GM19351 (cell line): ENCODE results near the gene OSBPL5.

Experiments
- ATAC-seq: cut with Tn5 transposase; IDR thresholded peaks from one replicate; pipeline ENCODE4 v1.9.1; 2021; ENCODE audit warnings: mild to moderate bottlenecking, moderate library complexity; ENCODE audit not compliant: unreplicated experiment

OSBPL5 gene, protein sequence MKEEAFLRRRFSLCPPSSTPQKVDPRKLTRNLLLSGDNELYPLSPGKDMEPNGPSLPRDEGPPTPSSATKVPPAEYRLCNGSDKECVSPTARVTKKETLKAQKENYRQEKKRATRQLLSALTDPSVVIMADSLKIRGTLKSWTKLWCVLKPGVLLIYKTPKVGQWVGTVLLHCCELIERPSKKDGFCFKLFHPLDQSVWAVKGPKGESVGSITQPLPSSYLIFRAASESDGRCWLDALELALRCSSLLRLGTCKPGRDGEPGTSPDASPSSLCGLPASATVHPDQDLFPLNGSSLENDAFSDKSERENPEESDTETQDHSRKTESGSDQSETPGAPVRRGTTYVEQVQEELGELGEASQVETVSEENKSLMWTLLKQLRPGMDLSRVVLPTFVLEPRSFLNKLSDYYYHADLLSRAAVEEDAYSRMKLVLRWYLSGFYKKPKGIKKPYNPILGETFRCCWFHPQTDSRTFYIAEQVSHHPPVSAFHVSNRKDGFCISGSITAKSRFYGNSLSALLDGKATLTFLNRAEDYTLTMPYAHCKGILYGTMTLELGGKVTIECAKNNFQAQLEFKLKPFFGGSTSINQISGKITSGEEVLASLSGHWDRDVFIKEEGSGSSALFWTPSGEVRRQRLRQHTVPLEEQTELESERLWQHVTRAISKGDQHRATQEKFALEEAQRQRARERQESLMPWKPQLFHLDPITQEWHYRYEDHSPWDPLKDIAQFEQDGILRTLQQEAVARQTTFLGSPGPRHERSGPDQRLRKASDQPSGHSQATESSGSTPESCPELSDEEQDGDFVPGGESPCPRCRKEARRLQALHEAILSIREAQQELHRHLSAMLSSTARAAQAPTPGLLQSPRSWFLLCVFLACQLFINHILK

DNA sequence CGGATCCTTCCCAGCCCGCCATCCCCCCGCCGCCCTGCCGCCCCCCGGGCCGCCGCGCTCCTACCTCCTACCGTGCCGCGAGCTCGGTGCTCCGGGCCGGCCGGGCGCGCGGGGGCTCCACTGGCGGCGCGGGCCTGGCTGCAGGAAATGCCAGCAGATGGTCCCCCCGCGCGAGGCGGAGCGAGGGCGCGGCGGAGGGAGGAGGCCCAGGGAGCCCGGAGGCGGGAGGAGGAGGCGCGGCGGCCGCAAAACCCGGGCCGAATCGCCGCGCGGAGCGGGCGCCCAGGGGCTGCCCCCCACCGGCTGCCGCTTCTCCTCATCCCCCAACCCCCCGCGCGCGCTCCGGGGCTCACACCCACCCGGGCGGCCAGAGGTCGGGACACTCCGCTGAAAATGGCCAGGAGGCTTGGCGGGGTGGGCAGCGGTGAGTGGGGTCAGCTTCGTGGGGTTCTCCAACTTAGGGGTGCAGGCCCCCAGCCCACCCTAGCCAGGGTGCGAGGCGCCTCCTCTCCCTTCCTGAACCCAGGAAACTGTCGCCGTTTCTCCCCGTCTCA, at the start of gene OSBPL5:
Gene OSBPL5, minus strand, starts transcription at position 159 of the 554 bp plus-strand sequence. CDS start 36,162 bp downstream, outside the sequence.
- ATAC-seq = no peak

DNA sequence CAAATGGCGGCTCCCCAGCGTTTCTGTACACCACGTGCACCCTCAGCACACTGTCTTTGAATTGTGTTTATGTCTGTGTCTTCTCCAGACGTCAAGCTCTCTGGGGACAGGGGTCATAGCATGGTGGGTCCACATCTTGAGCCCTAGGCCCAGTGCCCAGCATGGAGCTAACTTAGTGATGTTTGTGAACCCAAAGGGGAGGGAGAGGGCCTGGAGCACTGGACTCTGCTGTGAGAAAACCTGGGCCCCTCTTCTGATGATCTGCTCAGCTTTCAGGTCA, 49.2 kb upstream of the OSBPL5 start:
- no peak for ATAC-seq

DNA sequence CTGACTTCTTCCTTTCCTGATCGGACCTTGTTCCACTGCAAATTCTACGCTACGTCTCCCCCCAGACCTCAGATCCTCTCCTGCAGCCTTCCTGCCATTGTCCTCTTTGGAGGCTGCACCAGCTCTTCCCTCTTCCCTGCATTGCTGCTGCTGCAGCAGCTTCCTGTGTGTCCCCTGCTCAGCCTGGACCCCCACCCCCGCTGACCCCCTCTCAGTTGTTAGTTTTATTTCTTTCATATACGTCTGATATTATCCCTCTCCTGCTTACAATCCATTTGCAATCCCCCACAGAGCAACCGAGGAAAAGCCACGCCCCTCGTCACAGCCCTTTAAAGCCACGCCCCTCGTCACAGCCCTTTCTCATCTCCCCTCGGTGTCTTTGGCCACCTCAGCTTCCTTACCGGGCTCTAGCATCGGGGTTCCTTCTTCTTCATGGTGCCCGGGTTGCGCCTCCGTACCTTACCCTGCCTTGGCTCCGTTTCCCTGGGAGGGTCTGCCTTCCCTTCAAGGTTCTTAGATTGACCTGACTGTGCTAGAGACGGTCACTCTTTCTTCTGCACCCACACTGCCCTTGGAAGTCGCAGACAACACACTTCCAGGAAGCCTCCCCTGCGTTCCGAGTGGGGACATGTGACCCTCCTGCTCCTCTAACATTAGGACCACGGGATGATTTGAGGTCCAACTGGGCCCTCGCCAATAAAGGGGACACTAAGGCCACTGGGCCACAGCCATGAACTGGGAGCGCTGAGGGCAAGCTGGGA, 48.7 kb upstream of the OSBPL5 start:
- no peak for ATAC-seq

DNA sequence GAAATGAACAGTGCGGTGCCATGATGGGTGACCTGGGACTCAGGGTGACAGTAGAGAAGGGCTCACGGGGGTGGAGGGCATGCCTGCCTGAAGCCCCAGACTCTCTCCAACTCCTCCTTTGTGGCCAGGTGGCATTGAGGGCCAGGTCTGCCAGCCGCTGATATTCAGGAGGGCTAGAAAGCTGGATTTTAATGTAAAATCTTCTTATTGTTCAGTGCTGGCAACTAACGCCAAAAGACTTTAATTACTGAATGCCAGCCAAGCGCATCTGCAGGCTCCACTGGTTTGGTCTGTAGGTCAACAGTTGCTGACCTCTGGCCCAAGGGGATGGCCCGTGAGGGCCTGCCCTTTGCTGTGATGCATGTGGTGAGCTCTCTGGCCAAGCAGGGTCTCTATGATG, 43.2 kb upstream of the OSBPL5 start:
- ATAC-seq = no peak

DNA sequence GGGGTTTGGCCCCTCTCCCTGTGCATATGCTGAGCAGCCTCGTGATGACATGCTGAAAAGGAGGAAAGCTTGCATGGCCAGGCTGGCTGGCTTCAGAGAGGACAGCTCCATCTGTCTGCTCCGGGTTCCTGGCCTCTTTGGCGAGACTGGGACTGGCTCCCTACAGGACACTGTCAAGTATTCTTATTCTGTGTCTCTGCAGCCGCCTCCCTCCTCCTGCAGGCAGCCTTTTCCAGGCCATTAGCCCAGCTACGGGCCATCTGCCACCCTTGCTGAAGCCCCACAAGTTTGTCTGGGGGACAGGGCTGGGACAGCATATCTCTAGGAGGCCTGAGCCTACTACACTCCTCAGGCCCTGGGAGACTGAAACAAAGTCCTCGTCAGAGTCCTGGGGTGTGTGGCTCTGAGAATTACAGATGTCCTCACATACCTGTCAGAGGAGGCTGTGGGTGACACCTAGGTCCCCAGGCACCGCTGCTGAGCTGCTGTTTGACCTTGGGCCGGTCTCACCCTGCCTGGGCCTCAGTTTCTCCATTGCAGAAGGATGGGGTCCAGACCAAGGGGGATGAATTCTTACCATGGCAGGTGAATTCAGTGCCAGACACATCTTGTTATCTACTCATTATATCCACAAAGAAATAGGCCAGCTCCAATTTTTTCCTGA, 42.5 kb upstream of the OSBPL5 start:
- no peak for ATAC-seq

DNA sequence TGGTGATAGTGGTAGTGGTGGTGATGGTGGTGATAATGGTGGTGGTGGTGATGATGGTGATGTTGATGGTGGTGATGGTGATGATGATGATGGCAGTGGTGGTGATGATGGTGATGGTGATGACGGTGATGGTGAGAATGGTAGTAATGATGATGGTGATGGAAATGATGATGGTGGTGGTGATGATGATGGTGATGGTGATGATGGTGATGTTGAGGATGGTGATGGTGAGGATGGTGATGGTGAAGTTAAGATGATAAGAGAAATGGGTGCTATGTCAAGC, 41.8 kb upstream of the OSBPL5 start:
- no peak for ATAC-seq

DNA sequence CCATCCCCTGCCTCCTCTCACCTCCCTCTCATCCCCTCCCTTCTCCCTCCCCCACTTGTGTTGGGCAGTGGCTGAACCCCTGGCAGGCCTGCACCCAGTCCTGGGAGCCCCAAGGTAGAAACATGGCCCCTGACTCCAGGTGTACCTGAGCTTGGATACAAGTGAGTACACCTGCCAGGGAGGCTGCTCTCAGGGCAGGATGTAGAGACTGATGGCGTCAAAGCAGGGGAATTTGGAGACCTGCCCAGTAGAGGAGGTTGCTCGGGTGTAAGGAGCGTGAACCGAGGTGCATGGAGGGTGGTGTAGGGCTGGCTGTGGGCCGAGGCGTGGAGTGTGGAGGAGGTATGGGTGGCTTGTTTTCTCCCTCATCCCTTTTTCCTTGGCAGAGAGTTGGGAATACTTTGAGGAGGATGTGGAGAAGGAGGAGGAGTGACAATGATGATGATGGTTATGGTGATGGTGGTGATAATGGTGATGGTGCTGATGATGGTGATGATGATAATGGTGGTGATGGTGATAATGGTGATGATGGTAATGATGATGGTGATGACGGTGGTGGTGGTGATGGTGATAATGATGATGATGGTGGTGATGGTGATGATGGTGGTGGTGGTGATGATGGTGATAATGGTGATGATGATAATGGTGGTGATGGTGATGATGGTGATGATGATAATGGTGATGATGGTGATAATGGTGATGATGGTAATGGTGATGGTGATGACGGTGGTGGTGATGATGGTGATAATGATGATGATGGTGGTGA, 41.2 kb upstream of the OSBPL5 start:
- no peak for ATAC-seq

DNA sequence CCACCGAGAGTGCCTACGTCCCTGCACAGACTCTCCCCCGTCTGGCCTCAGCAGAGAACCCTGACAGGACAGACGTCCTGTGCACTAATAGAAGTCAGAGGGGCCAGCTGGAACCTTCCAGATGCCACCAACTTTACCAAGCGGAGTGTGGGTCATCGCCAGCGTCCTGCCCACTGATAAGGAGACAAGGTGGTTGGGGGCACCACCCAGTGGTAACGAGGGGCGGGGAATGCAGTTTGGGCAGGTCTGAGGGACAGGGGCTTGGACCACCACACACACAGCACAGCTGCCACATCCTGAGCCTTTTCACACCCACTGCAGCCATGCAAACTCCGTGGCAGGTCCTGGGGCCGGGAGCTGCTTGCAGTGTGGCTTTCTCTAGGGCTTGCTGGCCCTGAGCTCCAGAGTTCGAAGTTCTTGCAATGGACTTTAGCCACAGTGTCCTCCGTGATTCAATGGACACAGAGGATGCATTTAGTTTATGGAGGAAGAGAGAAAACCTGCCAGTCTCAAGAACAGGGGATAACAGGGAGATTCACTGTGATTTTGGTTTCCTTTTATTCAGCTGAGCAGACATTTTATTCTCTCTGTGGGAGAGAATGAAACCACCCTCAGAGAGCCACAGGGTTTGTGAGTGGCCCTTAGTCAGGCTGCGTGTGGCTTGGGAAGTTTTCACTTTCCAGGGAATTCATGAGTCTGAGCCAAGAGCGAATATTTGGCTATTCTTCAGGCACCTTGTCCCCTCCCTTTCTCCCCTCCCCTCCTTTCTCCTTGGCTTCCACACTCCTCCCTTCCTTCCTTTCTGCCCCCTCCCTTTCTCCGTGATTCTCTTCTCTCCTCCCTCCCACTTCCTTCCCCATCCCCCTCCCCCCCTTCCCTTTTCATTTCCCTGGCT, 40.4 kb upstream of the OSBPL5 start:
- no peak for ATAC-seq

DNA sequence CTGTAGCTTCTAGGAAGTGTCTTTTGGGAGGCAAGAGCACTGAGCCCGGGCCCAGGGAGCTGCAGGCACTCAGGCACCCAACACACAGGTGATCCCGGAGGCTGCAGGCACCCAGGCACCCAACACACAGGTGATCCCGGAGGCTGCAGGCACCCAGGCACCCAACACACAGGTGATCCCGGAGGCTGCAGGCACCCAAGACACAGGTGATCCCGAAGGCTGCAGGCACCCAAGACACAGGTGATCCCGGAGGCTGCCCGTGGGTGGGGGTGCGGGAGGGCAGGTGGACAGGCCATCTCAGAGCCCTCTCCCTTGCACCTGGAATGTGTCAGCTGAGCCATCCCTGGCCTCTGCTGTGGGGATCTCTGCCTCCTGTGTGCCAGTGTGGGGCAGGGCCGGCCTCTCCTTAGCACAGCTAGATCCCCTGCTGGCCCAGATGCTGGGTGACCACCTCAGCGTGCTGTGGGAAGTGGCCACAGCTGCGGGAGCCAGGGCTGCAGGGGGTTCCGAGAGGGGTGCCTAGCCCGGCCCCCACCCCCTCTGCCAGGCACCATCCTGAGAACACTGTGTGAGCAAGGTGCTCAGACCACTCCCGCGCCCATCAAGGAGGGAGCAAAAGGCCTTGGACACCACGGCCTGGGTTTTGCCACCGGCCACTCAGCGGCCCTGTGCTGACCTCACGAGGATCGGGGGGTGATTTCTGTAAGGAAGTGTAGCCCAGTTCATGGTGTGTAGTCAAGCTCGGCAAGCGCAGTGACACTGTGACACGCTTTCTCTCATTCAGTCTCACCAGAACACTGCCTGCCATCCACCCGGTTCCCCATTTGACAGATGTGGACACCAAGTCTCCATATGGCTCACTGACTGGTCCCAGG, 39.3 kb upstream of the OSBPL5 start:
- no peak for ATAC-seq

DNA sequence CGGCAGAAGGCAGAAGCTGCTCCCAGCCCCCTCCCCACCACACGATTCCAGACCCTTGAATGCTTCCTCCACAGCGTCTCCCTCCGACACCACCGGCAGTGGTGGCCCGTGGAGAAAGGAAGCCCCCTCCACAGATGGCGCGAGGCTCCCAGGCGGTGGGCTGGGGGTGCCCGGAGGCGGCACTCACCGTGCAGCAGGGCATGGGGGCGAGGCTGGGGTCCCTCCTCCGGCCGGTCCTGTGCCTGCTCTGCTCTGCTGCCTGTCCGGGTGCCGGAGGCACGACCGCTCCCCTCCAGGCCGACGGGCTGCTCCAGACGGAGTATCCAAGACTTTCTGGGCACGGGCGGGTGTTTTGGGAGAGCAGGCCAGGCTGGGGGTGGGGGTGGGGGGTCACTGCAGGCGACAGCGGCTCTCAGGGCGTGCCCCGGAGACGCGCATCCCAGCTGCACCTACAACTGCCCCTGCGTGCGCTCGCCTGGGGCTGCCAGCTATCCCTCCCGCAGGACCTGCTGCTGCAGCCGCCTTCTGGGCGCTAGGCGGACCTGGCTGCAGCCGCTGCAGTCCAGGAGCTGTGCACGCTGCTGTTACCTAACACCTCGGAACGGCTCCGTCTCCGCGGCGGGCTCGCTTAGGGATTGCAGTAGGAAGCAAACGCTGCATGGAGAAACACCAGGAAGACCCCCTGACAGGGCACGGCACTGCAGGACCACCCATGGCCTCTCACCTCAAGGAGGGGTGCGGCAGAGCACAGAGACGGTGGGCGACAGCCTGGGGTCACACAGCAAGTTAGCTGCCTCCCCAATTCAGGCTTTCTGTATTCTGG, 38.3 kb upstream of the OSBPL5 start:
- no peak for ATAC-seq

DNA sequence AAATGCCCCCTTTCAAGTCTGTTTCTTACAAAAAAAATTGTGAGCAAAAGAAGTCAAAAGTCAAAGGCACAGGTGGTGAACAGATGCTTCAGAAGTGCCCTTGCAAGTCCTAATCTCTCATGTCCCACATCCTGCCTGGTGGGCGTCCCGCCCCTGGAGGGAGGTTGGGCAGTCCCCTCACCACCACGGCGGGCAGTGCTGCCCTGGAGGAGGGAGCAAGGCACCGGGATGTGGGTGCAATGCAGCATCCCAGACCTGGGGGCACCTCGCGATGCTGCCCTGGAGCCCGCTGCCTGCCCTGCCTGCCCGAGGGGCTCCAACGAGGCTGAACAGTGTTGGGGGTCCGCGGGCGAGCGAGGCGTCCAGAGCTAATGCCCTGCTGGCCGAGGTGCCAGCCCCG, 37.6 kb upstream of the OSBPL5 start:
- ATAC-seq = no peak

DNA sequence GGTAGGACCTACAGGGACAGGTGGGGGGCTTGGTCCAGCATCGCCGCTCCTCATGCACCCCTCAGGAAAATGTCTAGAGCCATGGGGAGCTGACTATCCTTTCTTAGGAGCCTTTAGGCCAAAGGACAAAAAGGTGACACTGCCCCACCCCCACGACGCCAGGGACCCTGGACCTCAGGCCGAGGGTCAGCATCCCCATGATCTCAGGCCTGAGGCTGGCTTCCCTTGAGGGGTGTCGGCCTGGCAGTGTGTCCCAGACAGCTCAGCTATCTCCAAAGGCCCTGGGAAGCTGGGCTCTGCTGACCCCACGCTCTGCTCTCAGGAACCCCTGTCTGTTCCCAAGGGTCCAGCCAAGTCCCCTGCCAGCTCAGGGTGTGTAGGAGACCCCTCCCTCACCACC, 37.2 kb upstream of the OSBPL5 start:
- ATAC-seq = no peak

DNA sequence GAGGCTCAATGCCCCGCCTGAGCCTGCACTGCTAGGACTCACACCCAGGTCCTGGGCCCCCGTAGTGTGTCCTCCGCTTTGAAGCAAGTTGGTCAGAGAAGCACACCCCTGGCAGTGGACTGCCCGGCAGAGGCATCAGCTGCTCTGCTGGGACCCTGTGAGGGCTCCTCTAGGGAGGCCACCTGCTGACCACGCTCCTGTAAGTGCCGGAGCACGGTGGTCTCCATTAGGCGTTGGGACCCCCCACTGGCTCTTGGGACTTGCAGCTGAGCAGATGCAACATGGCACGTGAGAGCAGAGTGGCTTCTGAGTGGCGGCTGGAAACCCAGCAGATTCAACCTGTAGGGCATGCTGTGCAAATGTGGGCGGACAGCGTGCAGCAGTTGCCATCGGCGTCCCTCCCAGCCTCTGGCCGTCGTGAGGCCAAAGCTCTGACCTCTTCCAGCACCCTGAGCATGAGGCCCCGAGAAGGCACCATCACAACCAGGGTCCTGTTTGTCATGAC, 36.6 kb upstream of the OSBPL5 start:
- no peak for ATAC-seq

DNA sequence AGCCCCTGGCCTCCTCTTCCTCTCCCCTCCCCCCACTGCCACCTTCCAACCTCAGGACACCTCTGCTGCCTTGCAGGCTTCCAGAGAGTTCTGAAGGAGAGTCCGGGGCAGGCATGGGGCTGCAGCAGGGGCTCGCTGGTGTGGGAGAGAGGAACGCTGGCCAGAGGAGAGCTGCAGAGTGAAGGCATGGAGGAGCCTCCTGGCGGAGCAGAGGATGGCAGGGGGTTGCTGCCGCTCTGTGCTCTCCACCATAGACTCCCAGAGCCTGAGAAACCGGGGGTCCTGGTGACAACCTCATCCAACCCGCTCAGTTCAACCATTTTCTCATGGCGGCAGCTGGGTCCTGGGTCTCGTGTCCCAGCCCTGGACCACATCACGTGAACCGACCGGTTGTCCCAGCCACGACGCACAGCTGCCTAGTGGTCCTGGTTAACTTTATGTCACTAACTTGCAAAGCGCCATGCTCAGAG, 36.0 kb upstream of the OSBPL5 start:
- ATAC-seq = no peak

DNA sequence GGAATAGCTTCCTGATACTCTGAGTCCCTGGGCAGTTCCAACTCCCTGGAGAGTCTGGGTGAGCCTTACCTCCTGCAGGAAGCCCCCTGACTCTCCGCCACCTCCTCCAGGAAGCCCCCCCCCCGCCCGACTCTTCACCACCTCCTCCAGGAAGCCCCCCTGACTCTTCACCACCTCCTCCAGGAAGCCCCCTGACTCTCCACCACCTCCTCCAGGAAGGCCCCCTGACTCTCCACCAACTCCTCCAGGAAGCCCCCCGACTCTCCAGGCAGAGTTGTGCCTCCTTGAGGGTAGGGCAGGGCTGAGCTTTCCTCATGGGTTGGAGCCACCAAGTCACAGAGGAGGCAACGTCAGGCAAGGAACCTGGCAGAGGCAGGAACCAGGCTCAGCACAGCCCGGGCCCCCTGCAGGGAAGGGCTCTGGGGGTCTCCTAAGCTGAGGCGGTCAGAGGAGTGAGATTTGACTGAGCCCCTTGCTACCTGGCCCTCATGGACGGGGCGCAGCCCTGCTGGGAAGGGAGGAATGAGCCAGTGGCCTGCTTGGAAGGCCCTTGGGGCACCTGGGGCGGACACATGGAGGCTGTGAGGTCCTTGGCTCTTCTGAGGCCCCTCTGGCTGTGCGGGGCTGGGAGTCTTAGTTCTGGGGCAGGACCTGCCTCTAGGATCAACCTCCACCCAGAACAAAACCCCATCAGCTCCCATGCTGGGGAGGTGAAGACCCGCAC, 35.4 kb upstream of the OSBPL5 start:
- no peak for ATAC-seq

DNA sequence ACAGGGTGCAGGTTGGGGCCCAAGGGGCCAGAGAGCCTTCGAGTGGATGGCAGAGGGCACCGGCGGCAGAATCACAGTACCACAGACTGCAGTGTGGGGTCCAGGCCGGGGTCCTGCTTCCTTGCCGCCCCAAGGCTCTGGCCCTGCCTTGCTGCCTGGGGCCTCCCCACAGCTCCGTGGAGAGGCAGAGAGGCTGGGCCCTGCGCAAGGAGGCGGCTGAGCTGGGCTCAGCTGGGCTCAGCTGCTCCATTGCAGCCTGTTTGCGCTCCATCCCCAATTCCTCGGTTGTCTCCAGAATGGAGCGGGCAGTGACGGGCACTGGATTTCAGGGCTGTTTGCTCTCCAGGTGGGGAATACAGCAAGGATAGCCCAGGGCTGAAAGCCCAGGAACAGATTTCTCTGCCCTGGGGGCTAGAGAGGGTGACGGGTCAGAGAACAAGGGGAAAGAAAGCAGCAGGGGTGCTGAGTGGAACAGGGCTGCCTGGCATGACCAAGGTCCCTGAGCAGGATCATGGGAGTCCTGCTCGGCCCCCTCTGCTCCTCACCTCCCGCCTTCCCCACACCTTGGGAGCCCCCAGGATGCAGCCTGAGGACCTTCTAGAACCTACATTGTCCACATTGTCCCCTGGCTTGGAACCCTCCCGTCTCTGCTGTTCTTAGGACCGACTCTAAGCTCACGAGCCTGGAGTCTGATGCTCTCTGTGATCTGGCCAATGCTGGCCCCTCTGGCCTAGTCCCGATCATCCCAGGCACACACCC, 34.6 kb upstream of the OSBPL5 start:
- no peak for ATAC-seq
